ENCODE data around the gene RGS3. TPM values are rescaled to one million over a fixed set of nuclear protein-coding genes. Genes with fewer than 3 reads are reported as not detected.
"Not testable (repeated sequence)": the region's sequence is repeated elsewhere in the genome, so short reads cannot be mapped to it uniquely, and the experiment has no call there.

The RGS3 gene
- total RNA-seq, 2 experiments from 2014 or later: 51.0 to 51.5 TPM

- intact Hi-C loops (cut with micrococcal nuclease): no loop called here
- Mint-ChIP-seq H3K9me3 (no peaks in the 10 kb centered on the region), H3K4me3 (no peak overlapping the region), H3K4me1 (ENCODE audit: low read depth) (no peaks in the 10 kb centered on the region), H3K27ac (no peak overlapping the region), H3K36me3 (ENCODE audit: low read depth) (no peaks in the 10 kb centered on the region), H3K27me3 (peaks cover 2% of the 10 kb centered on the region)
- TF ChIP-seq, protein P1, sequence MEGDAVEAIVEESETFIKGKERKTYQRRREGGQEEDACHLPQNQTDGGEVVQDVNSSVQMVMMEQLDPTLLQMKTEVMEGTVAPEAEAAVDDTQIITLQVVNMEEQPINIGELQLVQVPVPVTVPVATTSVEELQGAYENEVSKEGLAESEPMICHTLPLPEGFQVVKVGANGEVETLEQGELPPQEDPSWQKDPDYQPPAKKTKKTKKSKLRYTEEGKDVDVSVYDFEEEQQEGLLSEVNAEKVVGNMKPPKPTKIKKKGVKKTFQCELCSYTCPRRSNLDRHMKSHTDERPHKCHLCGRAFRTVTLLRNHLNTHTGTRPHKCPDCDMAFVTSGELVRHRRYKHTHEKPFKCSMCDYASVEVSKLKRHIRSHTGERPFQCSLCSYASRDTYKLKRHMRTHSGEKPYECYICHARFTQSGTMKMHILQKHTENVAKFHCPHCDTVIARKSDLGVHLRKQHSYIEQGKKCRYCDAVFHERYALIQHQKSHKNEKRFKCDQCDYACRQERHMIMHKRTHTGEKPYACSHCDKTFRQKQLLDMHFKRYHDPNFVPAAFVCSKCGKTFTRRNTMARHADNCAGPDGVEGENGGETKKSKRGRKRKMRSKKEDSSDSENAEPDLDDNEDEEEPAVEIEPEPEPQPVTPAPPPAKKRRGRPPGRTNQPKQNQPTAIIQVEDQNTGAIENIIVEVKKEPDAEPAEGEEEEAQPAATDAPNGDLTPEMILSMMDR (IDR thresholded peaks at IDR 0.05): no peak
- POLR2A ChIA-PET: no interaction called here
- ATAC-seq (no peak), DNase-seq (no peak)
- CTCF ChIA-PET: interaction anchor here (0.7 to 1.2 kb wide), 3 partner anchors 165 to 229 kb away, joined by 3 read pairs; no protein-coding TSS in a partner anchor
Observed at GRCh38 chr9:113426701-113427100, 36.8 kb upstream of the RGS3 start.

GRCh38 chr9:113427629-113428028 is 35.9 kb upstream of the RGS3 start:
- TF ChIP-seq, protein P1 (IDR thresholded peaks at IDR 0.05): no peak
- H3K4me1 Mint-ChIP-seq (ENCODE audit: low read depth): no peaks in the 10 kb centered on the region

GRCh38 chr9:113428062-113428615 is 35.4 kb upstream of the RGS3 start:
- H3K4me3 Mint-ChIP-seq: no peak overlapping the region
- CTCF ChIA-PET: no interaction called here
- H3K27ac Mint-ChIP-seq: no peak overlapping the region
- no peak for ATAC-seq
- no peak for DNase-seq
- POLR2A ChIA-PET: no interaction called here
- no peaks in the 10 kb centered on the region for H3K4me1 Mint-ChIP-seq (ENCODE audit: low read depth)
- intact Hi-C loops (cut with micrococcal nuclease): no loop called here
- TF ChIP-seq, protein P1 (IDR thresholded peaks at IDR 0.05): no peak
- no peaks in the 10 kb centered on the region for H3K9me3 Mint-ChIP-seq
- peaks cover 2% of the 10 kb centered on the region for H3K27me3 Mint-ChIP-seq
- H3K36me3 Mint-ChIP-seq (ENCODE audit: low read depth): no peaks in the 10 kb centered on the region

More at GRCh38 chr9:113427629-113428028, 35.9 kb upstream of the RGS3 start:
- POLR2A ChIA-PET: no interaction called here
- intact Hi-C loops (cut with micrococcal nuclease): no loop called here
- Mint-ChIP-seq H3K4me3 (no peak overlapping the region), H3K27me3 (peaks cover 2% of the 10 kb centered on the region), H3K9me3 (no peaks in the 10 kb centered on the region), H3K36me3 (ENCODE audit: low read depth) (no peaks in the 10 kb centered on the region), H3K27ac (no peak overlapping the region)
- CTCF ChIA-PET: interaction anchor here (1.1 kb wide), 1 partner anchor 164 kb away, joined by 3 read pairs; no protein-coding TSS in a partner anchor
- ATAC-seq: no peak
- no peak for DNase-seq

GRCh38 chr9:113431191-113431590 is 32.3 kb upstream of the RGS3 start:
- POLR2A ChIA-PET: no interaction called here
- TF ChIP-seq, protein P1 (IDR thresholded peaks at IDR 0.05): no peak
- no peak overlapping the region for H3K27ac Mint-ChIP-seq
- H3K4me1 Mint-ChIP-seq (ENCODE audit: low read depth): no peaks in the 10 kb centered on the region
- no peaks in the 10 kb centered on the region for H3K9me3 Mint-ChIP-seq
- H3K4me3 Mint-ChIP-seq: no peak overlapping the region
- CTCF ChIA-PET: interaction anchor here (1.1 to 1.6 kb wide), 3 partner anchors 20 to 227 kb away, joined by 3 to 5 read pairs (median 4); partner anchors contain the start of genes C9orf43 and POLE3
- no peak for DNase-seq
- no peaks in the 10 kb centered on the region for H3K36me3 Mint-ChIP-seq (ENCODE audit: low read depth)
- no peak for ATAC-seq
- H3K27me3 Mint-ChIP-seq: no peaks in the 10 kb centered on the region
- intact Hi-C loops (cut with micrococcal nuclease): no loop called here

DNA sequence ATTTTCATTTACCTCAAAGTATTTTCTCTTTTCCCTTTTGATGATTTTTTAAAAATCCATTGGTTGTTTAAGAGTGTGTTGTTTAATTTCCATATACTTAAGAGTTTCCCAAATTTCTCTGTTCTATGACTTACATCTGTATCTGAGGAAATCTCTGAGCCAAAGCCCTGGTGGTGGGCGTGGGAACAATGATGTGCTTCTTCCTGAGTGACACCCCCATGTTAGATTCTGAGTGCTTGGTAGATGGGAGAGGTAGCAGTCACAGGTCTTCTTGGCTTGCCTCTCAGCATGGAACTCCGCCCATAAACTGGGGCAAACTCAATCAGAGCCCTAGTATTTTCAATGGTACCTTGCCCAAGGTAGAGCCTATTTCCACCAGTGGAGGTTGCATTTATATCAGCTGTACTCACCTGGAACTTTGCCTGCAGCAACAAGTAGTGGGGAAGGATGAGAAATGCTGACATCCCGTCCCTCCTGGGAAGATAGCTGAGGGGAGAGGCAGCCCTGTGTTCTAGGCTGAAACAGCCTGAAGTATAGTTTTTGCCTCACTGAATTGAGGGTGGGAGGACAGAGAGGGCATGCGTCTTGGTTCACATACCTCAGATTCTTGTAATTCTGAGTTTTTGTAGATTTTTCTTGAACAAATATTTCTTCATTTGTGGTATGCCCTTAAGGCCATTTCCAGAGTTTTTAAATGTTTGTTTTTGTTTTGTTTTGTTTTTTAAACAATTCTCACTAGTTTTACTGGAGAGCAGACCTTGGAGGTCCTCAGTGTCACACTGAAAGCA is 26.6 kb upstream of the RGS3 start:
- POLR2A ChIA-PET: no interaction called here
- intact Hi-C loops (cut with micrococcal nuclease): no loop called here
- CTCF ChIA-PET: interaction anchor here (0.6 kb wide), 1 partner anchor 563 kb away, joined by 3 read pairs; no protein-coding TSS in a partner anchor
- ATAC-seq: no peak
- Mint-ChIP-seq H3K4me1 (ENCODE audit: low read depth) (no peaks in the 10 kb centered on the region), H3K4me3 (no peak overlapping the region), H3K9me3 (no peaks in the 10 kb centered on the region), H3K27me3 (no peaks in the 10 kb centered on the region), H3K36me3 (ENCODE audit: low read depth) (no peaks in the 10 kb centered on the region), H3K27ac (no peak overlapping the region)
- no peak for DNase-seq
- TF ChIP-seq, protein P1 (IDR thresholded peaks at IDR 0.05): no peak

- ATAC-seq; H3K4me1 Mint-ChIP-seq (ENCODE audit: low read depth); H3K27me3 Mint-ChIP-seq; DNase-seq; H3K27ac Mint-ChIP-seq; H3K9me3 Mint-ChIP-seq; H3K4me3 Mint-ChIP-seq; POLR2A ChIA-PET; CTCF ChIA-PET; H3K36me3 Mint-ChIP-seq (ENCODE audit: low read depth); intact Hi-C loops (cut with micrococcal nuclease): not testable (repeated sequence)
Observed at GRCh38 chr9:113437716-113438115, 25.8 kb upstream of the RGS3 start.

All from activated CD8-positive, alpha-beta T cell treated with anti-CD3 and anti-CD28 coated beads for 36 hours (primary cell).